Muscle of leg (tissue), 11 donors: ENCODE data around the gene SLC35B1. TPM values are rescaled to one million over a fixed set of nuclear protein-coding genes. Genes with fewer than 3 reads are reported as not detected.

Experiments used
- DNase-seq: peaks from one replicate; pipeline ENCODE4 v3.0.0; 2013
- H3K27ac ChIP-seq: one replicate; pipeline ENCODE4 v1.5.1; 2013; ENCODE audit warnings: mild to moderate bottlenecking, low read length, control low read depth
- H3K27me3 ChIP-seq: one replicate; pipeline ENCODE4 v1.6.1; 2013; ENCODE audit warnings: low read length; ENCODE audit not compliant: control insufficient read depth, insufficient read depth
- H3K36me3 ChIP-seq: one replicate; pipeline ENCODE4 v1.6.1; 2013; ENCODE audit warnings: low read length; ENCODE audit not compliant: control insufficient read depth, insufficient read depth
- H3K4me1 ChIP-seq: one replicate; pipeline ENCODE4 v1.6.1; 2013; ENCODE audit warnings: low read length; ENCODE audit not compliant: control insufficient read depth, insufficient read depth
- H3K4me3 ChIP-seq: one replicate; pipeline ENCODE4 v1.5.1; 2013; ENCODE audit warnings: low read length, control low read depth
- H3K9me3 ChIP-seq: replicated peaks from 2 replicates; pipeline ENCODE4 v1.6.1; 2013; ENCODE audit warnings: low read depth, low read length; ENCODE audit not compliant: control insufficient read depth
- WGBS: methylation state at CpG from one replicate; pipeline ENCODE4 v1.1.5; 2013; ENCODE audit warnings: missing lambda C conversion rate; ENCODE audit not compliant: insufficient coverage; 5-methylcytosine and 5-hydroxymethylcytosine counted together
- polyA plus RNA-seq, 8 donors: library from polyadenylated mRNA; unstranded; fragments of 120-200 nt; gene quantifications; one replicate each; pipeline versions ENCODE4 v1.2.1 to v1.2.3, GENCODE V29; 2013; ENCODE audit warnings: inconsistent platforms in 1 of 8, low replicate concordance in 1 of 8; ENCODE audit not compliant: insufficient read length in 8 of 8, insufficient read depth in 1 of 8
- total RNA-seq: library from RNA; stranded (reverse); fragments of 120-200 nt; gene quantifications from one replicate; pipeline ENCODE4 v1.2.4, GENCODE V29; 2013

SLC35B1 gene
- total and polyA plus RNA-seq, 9 donors, result 38.8 to 60.5 (median 51.9) TPM

DNA sequence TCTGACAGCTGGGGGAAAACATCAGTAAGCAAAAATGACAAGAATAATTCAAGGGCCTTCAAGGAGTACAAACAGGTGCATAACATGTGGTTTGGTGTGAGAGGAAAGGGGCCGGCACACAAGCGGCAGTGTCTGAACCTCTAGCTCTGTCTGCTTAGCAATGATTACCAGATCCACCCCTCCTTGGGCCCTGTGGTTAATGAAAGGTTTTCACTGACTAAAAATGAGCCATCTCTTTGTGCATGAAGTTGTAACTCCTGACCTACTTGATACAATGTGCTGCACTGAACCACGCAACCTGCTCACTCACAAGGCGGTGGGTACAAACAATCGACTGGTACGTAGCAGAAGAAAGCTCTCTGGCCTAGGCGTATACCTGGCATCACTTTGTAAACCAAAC, 41.0 kb upstream of the SLC35B1 start:
- WGBS, result 86% methylated on average over 4 of the region's 7 CpGs
- no peak overlapping the region for H3K27ac ChIP-seq
- DNase-seq, result no peak
- no peaks in the 10 kb centered on the region for H3K27me3 ChIP-seq
- H3K36me3 ChIP-seq, result peaks cover 8% of the 10 kb centered on the region
- H3K9me3 ChIP-seq, result no peaks in the 10 kb centered on the region
- peaks cover 9% of the 10 kb centered on the region for H3K4me1 ChIP-seq
- H3K4me3 ChIP-seq, result no peak overlapping the region

GRCh38 chr17:49748223-49748622, 40.5 kb upstream of the SLC35B1 start:
- Histone ChIP-seq H3K4me1 (peaks cover 10% of the 10 kb centered on the region), H3K27ac (no peak overlapping the region)
- WGBS, result no CpG with 5 or more reads among the region's 3 CpGs

GRCh38 chr17:49747632-49748031, 39.9 kb upstream of the SLC35B1 start:
- Histone ChIP-seq H3K4me1 (peaks cover 15% of the 10 kb centered on the region), H3K27ac (no peak overlapping the region), H3K27me3 (no peaks in the 10 kb centered on the region), H3K9me3 (no peaks in the 10 kb centered on the region), H3K4me3 (no peak overlapping the region), H3K36me3 (peaks cover 8% of the 10 kb centered on the region)
- no peak for DNase-seq
- WGBS, result no CpG with 5 or more reads among the region's 1 CpG

More at GRCh38 chr17:49748223-49748622, 40.5 kb upstream of the SLC35B1 start:
- Histone ChIP-seq H3K9me3 (no peaks in the 10 kb centered on the region), H3K27me3 (no peaks in the 10 kb centered on the region), H3K4me3 (no peak overlapping the region), H3K36me3 (peaks cover 8% of the 10 kb centered on the region)
- DNase-seq, result no peak

DNA sequence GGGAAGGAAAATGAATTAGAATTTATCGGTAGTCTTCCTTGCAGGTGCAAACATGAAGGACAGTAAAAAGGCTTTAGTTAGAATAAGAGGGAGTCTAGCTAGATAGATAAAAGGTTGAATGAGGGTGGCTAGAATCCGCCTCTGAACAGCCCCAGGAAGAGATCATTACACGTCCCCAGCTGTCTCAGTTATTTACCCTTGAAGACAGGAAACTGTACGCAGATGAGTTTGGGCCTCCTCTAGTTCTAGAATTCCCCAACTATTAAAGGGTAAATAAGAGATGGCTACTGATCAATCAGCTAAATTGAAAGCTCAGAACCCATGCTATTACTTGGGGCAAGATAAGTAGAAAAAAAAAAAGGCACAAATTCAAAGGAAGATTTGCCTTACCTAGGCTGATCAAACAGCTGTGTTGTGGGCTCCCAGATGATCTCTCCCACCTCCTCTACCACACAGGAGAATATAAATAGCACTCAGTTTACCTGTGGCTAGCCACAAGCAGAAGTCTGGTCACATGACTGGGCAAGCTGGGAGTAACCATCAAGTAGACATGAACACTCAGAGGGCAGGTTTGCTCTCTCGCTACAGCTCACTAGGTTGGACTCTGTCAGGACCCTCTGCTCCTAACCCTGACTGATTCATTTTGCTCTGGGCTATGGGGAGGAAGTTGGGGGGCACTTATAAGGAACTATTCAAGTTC, 39.2 kb upstream of the SLC35B1 start:
- Histone ChIP-seq H3K4me3 (no peak overlapping the region), H3K4me1 (peaks cover 17% of the 10 kb centered on the region), H3K27ac (peak overlapping the region; percentile 59), H3K36me3 (peaks cover 8% of the 10 kb centered on the region), H3K9me3 (no peaks in the 10 kb centered on the region), H3K27me3 (no peaks in the 10 kb centered on the region)
- 64% methylated on average over 1 of the region's 5 CpGs for WGBS
- no peak for DNase-seq

GRCh38 chr17:49745175-49746139, 37.7 kb upstream of the SLC35B1 start:
- WGBS, result 83% methylated on average over 1 of the region's 1 CpG
- no peaks in the 10 kb centered on the region for H3K27me3 ChIP-seq
- no peak overlapping the region for H3K4me3 ChIP-seq
- DNase-seq, result no peak
- peaks cover 29% of the 10 kb centered on the region for H3K4me1 ChIP-seq
- no peak overlapping the region for H3K27ac ChIP-seq
- no peaks in the 10 kb centered on the region for H3K9me3 ChIP-seq
- H3K36me3 ChIP-seq, result peaks cover 9% of the 10 kb centered on the region

GRCh38 chr17:49742166-49742638, 34.4 kb upstream of the SLC35B1 start:
- Histone ChIP-seq H3K27ac (peak overlapping the region; percentile 72), H3K4me1 (peaks cover 48% of the 10 kb centered on the region), H3K27me3 (no peaks in the 10 kb centered on the region), H3K36me3 (peaks cover 2% of the 10 kb centered on the region), H3K4me3 (no peak overlapping the region), H3K9me3 (no peaks in the 10 kb centered on the region)
- 17% methylated on average over 1 of the region's 1 CpG for WGBS
- DNase-seq, result peak; percentile 68

DNA sequence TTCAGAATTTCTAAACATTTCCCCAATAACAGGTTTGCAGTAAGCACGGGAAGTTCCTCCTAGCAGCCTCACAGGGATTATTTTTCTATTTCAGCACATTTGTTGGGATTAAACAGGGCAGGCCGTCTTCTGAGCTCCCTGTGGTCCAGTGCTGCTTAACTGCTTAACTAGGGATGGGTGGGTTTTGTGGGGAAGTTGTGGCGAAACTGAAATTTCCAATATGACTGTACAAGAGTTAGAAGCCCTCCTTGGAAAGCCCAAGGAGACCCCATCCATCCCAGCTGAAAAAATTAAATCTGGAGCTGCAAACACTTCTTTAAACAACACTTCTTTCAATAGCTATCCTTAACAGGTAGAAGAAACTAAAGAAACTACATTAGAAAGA, 33.9 kb upstream of the SLC35B1 start:
- H3K27ac ChIP-seq, result peak overlapping the region; percentile 72
- peaks cover 45% of the 10 kb centered on the region for H3K4me1 ChIP-seq
- no peaks in the 10 kb centered on the region for H3K27me3 ChIP-seq
- no peaks in the 10 kb centered on the region for H3K9me3 ChIP-seq
- DNase-seq, result no peak
- no CpG with 5 or more reads among the region's 3 CpGs for WGBS
- H3K4me3 ChIP-seq, result no peak overlapping the region
- peaks cover 2% of the 10 kb centered on the region for H3K36me3 ChIP-seq

DNA sequence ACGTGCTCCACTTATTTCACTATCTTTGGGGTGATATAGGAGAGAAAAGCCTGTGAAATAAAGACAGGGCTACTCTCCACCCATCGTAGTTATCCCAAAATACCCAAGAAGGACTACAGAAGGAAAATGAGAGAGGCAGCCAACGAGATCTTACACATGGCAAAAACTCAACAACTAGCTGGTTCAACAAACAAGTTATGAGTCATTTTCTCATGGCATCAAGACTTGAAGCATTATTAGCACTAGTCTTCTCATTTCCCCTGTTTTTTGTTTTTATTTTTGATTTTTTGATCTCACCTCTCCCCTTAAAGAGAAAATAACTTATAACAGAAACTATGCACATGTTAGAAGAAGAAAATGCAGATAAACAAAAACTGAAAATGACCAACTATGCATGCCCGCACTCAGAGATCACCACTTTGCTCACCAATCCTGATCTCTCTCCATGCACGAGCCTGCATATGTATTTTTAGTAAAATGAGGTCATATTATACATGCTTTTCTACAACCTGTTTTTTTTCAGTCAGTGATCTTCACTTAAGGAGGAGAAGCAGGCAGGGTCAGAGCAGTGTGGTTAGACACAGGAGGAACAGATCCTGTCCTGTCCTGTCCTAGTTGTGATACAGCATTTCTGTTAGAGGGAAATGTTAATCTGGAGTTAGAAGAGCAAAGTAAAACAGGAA, 33.4 kb upstream of the SLC35B1 start:
- no CpG with 5 or more reads among the region's 5 CpGs for WGBS
- Histone ChIP-seq H3K4me1 (peaks cover 42% of the 10 kb centered on the region), H3K27me3 (no peaks in the 10 kb centered on the region), H3K4me3 (no peak overlapping the region), H3K36me3 (peaks cover 2% of the 10 kb centered on the region), H3K27ac (peak overlapping the region; percentile 59), H3K9me3 (no peaks in the 10 kb centered on the region)
- DNase-seq, result no peak

DNA sequence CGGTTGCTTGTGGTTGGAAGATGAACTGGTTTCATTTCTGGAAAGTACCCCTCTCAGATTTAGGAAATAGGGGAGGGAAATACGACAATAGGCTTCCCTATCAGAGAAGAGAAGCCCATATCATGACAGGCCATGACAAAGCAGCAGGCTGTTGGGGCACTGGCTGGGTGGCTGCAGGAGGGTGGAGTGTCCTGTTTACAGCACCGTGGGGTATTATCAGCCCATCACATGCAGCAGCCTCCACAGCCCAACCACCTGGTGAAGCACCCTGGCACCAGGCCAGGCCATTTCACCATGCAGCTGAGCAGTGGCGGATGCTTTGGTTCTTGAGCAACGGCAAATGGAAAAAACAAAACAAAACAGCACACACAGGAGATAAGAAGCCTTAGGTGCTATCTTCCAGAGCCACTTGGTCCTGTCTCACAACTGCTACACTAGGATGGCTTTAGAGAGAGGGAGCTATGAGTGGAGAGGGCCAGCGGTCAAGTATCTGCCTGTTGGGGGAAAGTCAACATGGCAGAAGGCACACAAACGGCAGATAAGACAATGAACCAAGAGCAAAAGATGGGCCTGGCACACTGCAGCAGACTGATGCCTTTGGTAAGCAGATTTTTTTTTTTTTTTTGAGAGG, 32.0 kb upstream of the SLC35B1 start:
- H3K9me3 ChIP-seq, result no peaks in the 10 kb centered on the region
- peak; percentile 74 for DNase-seq
- H3K27ac ChIP-seq, result peak overlapping the region; percentile 32
- no peak overlapping the region for H3K4me3 ChIP-seq
- WGBS, result 60% methylated on average over 3 of the region's 7 CpGs
- H3K4me1 ChIP-seq, result peaks cover 42% of the 10 kb centered on the region
- peaks cover 2% of the 10 kb centered on the region for H3K36me3 ChIP-seq
- no peaks in the 10 kb centered on the region for H3K27me3 ChIP-seq
